ENCODE results near the gene SLC25A10.
A peak's percentile ranks its signal among the peaks of the same experiment; 100 is the strongest.

Gene SLC25A10

DNA sequence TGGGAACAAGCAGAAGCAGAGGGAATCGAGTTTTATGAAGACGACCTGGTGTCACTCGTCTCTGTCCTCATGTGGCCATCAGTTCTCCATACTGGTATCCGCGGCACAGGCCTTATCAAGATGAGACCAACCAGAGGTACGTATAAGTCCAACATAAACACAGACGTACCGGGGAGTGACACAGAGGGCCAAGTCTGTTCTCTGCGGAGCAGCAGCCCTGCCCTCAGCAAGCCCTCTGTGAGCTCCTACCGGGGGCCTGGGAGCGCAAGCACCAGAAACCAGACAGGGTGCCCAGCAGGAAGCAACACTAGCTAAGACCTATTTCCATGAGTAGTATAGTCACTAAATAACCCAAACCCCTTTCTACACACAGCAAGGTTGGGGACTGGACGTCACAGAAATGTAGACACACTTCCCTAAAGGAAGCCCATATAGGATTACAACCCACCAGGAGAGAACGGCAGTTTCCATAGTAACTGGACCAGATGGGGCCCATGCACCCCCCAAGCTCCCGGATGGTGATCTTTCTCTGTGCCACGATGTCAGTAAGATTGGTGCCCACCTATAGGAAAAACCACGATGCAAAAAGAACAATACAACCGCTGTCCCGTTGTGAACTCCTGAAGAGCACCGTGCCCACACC, 29.4 kb upstream of the SLC25A10 start:
- no peak for TF ChIP-seq ZNF274 (IDR thresholded peaks at IDR 0.05; ENCODE audit: low read depth, low read length)
- H3K4me3 ChIP-seq (ENCODE audit: low read length): peak overlapping the region; percentile 82

DNA sequence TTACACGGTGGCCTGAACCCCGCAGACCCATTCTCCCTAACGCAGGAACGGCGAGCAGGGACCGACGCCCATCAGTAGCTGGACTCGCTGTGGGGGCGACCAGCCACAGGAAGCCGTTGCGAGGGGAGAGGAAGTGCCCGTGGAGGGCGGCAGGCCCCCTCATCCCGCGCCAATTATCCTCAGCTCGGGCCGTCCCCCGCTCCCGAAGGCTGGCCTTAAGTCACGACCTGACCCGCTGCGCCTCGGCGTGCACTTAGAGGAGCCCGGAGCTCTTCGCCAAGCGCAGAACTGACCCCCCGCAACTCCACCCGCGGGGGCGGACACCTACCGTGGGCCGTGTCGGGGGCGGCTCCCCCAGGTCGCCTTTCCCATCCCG, 28.9 kb upstream of the SLC25A10 start:
- peak overlapping the region; percentile 82 for H3K4me3 ChIP-seq (ENCODE audit: low read length)
- no peak for TF ChIP-seq ZNF274 (IDR thresholded peaks at IDR 0.05; ENCODE audit: low read depth, low read length)

DNA sequence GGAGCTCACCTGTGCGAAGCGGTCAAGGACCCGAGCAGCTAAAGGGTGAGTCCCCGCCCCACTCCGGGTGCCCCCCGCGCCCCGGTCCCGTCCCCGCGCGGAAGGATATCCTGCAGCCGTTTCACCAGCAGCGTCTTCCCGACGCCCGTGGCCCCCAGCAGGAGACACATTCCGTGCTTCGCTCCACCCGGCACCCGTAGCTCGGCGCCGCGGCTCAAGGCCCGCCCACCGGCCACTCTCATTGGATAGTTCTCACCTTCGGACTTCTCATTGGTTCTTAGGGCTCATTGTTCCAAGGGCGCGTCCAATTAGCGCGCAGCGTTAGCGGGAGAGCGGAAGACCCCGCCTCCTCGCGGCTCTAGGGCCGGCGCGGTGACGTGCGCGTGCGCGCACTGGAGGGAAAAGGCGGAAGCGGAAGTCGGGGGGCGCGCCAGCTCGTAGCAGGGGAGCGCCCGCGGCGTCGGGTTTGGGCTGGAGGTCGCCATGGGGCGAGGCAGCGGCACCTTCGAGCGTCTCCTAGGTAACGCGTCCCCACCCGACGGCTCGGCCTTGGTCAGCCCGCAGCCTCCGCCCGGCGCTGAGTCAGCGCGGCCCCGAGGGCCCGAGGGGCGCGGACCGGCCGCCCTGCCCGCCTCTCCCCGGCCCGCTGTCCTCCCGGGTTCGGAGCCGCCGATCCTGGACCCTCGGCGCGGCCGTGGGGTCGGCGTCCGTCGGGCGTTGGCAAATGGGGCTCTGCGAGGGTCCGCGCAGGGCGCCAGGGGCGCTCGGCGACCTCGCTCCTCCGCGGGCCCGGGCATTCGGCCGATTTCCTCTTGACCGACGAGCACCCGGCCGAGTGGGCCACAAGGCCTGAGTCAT, 28.3 kb upstream of the SLC25A10 start, which contains the start of the genes ARL16 and HGS:
ARL16 (minus strand) TSS at position 214 of the 858 bp plus-strand sequence; CDS start at position 170, 44 bp downstream.
HGS (plus strand) TSS at position 428 of the 858 bp plus-strand sequence; CDS start at position 484, 56 bp downstream.
- TF ChIP-seq ZNF274 (IDR thresholded peaks at IDR 0.05; ENCODE audit: low read depth, low read length): no peak
- H3K4me3 ChIP-seq (ENCODE audit: low read length): peak within 1 kb of the TSS; percentile 82

- no peak for TF ChIP-seq ZNF274 (IDR thresholded peaks at IDR 0.05; ENCODE audit: low read depth, low read length)
- H3K4me3 ChIP-seq (ENCODE audit: low read length): peak overlapping the region; percentile 76
Observed at GRCh38 chr17:81684442-81684911, 27.6 kb upstream of the SLC25A10 start.

DNA sequence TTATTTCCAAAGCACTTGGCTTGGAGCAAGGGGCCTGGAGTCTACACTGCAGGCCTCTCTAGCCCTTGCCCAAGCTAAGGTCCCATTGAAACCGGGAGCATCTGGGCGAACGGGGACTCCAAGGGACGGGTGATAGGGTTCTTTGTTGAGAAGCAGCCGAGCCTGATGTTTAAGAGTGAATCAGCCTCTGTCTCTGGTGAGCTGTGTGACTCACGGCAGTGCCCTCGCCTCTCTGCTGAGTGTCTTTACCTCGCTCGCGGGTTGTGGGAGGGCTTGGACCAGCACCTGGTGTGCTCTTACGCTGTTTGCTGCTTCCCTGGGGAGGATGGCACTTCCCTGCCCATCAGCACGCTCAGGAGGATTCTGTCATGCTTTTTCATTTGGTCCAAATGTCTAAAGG, 27.0 kb upstream of the SLC25A10 start:
- TF ChIP-seq ZNF274 (IDR thresholded peaks at IDR 0.05; ENCODE audit: low read depth, low read length): no peak
- H3K4me3 ChIP-seq (ENCODE audit: low read length): peak overlapping the region; percentile 76; the same call in 1 of the 2 replicates

- no peak for TF ChIP-seq ZNF274 (IDR thresholded peaks at IDR 0.05; ENCODE audit: low read depth, low read length)
- no peak overlapping the region for H3K4me3 ChIP-seq (ENCODE audit: low read length)
Observed at GRCh38 chr17:81686614-81687013, 25.5 kb upstream of the SLC25A10 start.

DNA sequence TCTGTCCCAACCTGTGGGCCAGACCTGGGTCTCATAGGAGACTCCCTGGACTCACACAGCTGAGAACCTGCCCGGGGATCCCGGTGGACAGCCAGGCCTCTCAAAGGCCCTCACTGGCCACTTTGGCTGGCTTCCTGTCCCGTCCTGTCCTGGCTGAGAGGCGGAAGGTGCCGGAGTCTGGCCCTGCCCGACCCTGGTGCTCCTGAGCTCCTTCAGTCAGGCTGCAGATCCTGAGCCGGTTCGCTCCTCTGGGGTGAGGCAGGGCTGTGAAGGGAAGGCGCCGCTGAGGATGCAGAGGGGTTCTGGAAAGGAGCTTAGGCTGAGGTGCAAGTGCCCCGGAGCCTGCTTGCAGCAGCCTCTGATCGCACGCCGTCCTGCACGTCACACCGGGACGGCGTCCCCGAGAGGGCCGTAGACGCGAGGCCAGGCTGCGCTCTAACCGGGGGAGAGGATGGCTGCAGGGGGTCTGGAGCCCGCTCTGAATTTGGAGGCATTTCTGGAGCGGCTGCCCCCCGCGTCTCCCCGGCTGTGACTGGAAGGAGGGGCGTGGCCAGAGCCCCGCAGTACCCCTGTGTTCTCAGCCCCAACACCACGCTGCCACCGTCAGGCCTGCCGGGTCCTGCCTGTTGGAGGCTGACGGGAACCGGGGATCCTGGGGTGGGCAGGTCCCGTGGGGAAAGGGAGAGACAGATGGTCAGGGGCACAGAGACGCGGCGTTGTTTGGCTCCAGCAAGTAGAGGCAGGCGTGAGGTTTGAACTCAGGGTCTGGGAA, 24.1 kb upstream of the SLC25A10 start:
- TF ChIP-seq ZNF274 (IDR thresholded peaks at IDR 0.05; ENCODE audit: low read depth, low read length): no peak
- no peak overlapping the region for H3K4me3 ChIP-seq (ENCODE audit: low read length)

DNA sequence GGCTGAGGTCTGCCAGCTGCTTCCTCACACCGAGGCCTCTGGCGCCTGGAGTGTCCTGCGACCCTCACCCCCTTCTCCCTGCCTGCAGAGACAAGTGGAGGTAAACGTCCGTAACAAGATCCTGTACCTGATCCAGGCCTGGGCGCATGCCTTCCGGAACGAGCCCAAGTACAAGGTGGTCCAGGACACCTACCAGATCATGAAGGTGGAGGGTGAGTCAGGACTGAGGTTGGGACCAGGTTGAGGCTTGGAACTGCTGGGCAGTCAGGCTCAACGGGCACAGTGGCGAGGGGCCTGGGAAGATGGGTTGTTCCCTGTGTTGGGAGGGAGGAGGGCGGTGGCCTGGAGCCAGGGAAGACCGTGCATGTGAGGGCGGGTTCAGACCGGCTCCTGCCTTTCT, 23.5 kb upstream of the SLC25A10 start:
- no peak for TF ChIP-seq ZNF274 (IDR thresholded peaks at IDR 0.05; ENCODE audit: low read depth, low read length)
- H3K4me3 ChIP-seq (ENCODE audit: low read length): no peak overlapping the region

DNA sequence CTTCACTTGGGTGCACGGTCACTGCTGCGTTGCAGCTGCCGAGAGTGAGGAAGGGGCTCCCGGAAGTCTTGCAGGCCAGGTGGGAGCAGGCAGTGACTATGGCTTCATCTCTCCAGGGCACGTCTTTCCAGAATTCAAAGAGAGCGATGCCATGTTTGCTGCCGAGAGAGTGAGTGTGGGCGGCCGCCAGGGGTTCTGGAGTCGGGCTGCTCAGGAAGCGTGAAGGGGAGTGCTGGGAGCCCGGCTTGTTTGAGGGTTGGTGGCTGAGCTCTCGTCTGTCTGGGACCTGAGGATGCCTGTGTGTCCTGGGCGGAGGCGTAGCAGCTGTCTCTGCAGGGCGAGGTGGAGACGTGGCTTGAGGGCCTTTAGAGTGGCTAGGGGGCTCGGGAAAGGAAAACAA, 22.0 kb upstream of the SLC25A10 start:
- no peak overlapping the region for H3K4me3 ChIP-seq (ENCODE audit: low read length)
- no peak for TF ChIP-seq ZNF274 (IDR thresholded peaks at IDR 0.05; ENCODE audit: low read depth, low read length)

- TF ChIP-seq ZNF274 (IDR thresholded peaks at IDR 0.05; ENCODE audit: low read depth, low read length): no peak
Observed at GRCh38 chr17:81690549-81690948, 21.5 kb upstream of the SLC25A10 start.

DNA sequence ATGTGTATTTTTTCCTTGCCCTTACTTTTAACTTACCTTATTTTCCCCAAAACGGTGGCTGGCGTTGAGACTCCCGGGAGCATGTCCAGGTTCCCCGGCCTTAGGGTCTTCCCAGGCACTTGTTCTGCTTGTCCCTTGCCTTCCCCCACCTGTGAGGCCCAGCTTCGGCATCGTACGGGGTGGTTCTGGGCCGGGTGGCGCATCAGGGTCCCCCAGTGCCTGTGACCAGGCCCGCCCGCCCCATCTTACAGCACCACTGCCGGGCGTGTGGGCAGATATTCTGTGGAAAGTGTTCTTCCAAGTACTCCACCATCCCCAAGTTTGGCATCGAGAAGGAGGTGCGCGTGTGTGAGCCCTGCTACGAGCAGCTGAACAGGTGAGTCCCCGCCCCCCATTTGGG, 20.9 kb upstream of the SLC25A10 start:
- no peak for TF ChIP-seq ZNF274 (IDR thresholded peaks at IDR 0.05; ENCODE audit: low read depth, low read length)
- H3K4me3 ChIP-seq (ENCODE audit: low read length): no peak overlapping the region

More at GRCh38 chr17:81690549-81690948, 21.5 kb upstream of the SLC25A10 start:
- no peak overlapping the region for H3K4me3 ChIP-seq (ENCODE audit: low read length)

DNA sequence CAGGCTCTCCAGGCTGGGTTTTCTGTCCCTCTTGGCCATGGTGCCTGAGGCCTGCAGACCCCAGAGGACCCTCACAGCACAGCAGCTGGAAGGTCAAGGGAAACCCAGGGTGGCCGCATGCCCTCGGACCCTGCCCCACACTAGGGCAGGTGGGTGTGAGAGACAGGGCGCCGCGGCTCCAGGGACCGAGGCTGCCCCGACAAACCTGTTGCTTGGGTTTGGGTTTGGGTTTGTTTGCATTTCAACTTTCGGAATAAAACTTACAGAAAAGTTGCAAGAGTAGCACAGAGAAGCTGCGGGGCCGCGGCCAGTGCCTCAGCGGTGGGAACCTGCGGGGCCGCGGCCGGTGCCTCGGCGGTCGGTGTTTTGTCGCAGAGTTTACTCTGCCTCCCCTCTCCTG, 20.5 kb upstream of the SLC25A10 start:
- no peak overlapping the region for H3K4me3 ChIP-seq (ENCODE audit: low read length)
- TF ChIP-seq ZNF274 (IDR thresholded peaks at IDR 0.05; ENCODE audit: low read depth, low read length): no peak

DNA sequence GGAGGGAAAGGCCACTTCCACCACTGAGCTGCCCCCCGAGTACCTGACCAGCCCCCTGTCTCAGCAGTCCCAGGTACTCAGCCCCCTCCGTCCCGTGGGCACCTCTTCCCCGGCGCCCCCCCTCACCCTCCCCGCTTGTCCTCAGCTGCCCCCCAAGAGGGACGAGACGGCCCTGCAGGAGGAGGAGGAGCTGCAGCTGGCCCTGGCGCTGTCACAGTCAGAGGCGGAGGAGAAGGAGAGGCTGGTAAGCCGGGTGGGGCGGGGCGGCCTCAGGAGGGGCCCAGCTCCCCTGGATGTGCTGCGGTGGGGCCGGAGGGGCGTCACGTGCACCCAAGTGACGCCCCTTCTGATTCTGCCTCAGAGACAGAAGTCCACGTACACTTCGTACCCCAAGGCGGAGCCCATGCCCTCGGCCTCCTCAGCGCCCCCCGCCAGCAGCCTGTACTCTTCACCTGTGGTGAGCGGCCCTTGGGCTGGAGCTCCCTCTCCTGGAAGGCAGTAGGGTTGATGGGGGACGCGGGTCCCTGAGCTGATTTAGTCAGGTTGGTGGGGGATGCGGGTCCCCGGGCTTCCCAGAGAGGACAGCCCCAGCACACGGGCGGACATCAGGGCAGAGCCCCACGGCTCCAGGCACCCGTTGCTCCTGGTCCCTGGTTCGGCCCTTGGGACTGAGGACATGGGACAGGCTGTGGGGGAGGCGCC, 18.4 kb upstream of the SLC25A10 start:
- no peak for TF ChIP-seq ZNF274 (IDR thresholded peaks at IDR 0.05; ENCODE audit: low read depth, low read length)
- H3K4me3 ChIP-seq (ENCODE audit: low read length): no peak overlapping the region

GRCh38 chr17:81694810-81695209, 17.3 kb upstream of the SLC25A10 start:
- H3K4me3 ChIP-seq (ENCODE audit: low read length): no peak overlapping the region
- no peak for TF ChIP-seq ZNF274 (IDR thresholded peaks at IDR 0.05; ENCODE audit: low read depth, low read length)

All from GM08714 (cell line).